GM12872 (cell line): Measurements from ENCODE around the gene COL6A5.

Source experiments
- CTCF ChIP-seq: IDR thresholded peaks from 3 replicates; pipeline ENCODE4 v1.5.1; 2011; ENCODE audit warnings: low read depth, mild to moderate bottlenecking, low read length, moderate library complexity; ENCODE audit not compliant: insufficient read depth

Gene COL6A5

GRCh38 chr3:130462089-130462488, 116.6 kb downstream of the COL6A5 start:
- no peak for TF ChIP-seq CTCF

- TF ChIP-seq CTCF: no peak
Measured at GRCh38 chr3:130463221-130463620, 117.7 kb downstream of the COL6A5 start.

- TF ChIP-seq CTCF: no peak
Measured at GRCh38 chr3:130465521-130465920, 120.0 kb downstream of the COL6A5 start.

- no peak for TF ChIP-seq CTCF
Measured at GRCh38 chr3:130468311-130468710, 122.8 kb downstream of the COL6A5 start.

- no peak for TF ChIP-seq CTCF
Measured at GRCh38 chr3:130470126-130470525, 124.7 kb downstream of the COL6A5 start.

GRCh38 chr3:130473416-130473815, 127.9 kb downstream of the COL6A5 start:
- TF ChIP-seq CTCF: no peak

GRCh38 chr3:130480736-130481135, 135.3 kb downstream of the COL6A5 start:
- peak; percentile 41; the same call in 2 of the 3 replicates for TF ChIP-seq CTCF

- no peak for TF ChIP-seq CTCF
Measured at GRCh38 chr3:130488288-130488687, 142.8 kb downstream of the COL6A5 start.
